Activated B cell treated with CpG ODN at 0.5 μM for 24 hours (primary cell): ENCODE data around the gene CLTC. TPM values are rescaled to one million over a fixed set of nuclear protein-coding genes. Genes with fewer than 3 reads are reported as not detected.

ENCODE experiments used
- ATAC-seq: fragments of 200-7000 bp; cut with Tn5 transposase; one replicate; pipeline ENCODE4 v1.10.0; 2021; ENCODE audit warnings: low read depth, mild to moderate bottlenecking, moderate library complexity
- CTCF ChIA-PET: fragments of 350-600 bp; sonication (Branson Sonifier 250); formaldehyde crosslinking; loops from one replicate; lab custom pipeline; 2021; ENCODE audit warnings: antibody characterized with exemption; lab: Charles Lee
- POLR2A ChIA-PET: fragments of 350-600 bp; sonication (Branson Sonifier 250); formaldehyde crosslinking; loops from one replicate; lab custom pipeline; 2021; ENCODE audit warnings: antibody characterized with exemption; lab: Charles Lee
- DNase-seq: peaks from one replicate; pipeline ENCODE4 v3.0.0; 2022
- H3K27ac Mint-ChIP-seq: one replicate; pipeline ENCODE4 v1.8.0; 2020; ENCODE audit warnings: mixed read lengths
- H3K27me3 Mint-ChIP-seq: one replicate; pipeline ENCODE4 v1.8.0; 2021; ENCODE audit warnings: mixed read lengths
- H3K36me3 Mint-ChIP-seq: one replicate; pipeline ENCODE4 v1.8.0; 2021; ENCODE audit warnings: low read depth, mixed read lengths
- H3K4me1 Mint-ChIP-seq: one replicate; pipeline ENCODE4 v1.8.0; 2021; ENCODE audit warnings: mixed read lengths
- H3K4me3 Mint-ChIP-seq: one replicate; pipeline ENCODE4 v1.8.0; 2020; ENCODE audit warnings: mild to moderate bottlenecking, mixed read lengths
- H3K9me3 Mint-ChIP-seq: one replicate; pipeline ENCODE4 v1.8.0; 2020; ENCODE audit warnings: mixed read lengths
- CTCF ChIP-seq: fragments of 200-600 bp; IDR thresholded peaks from one replicate; pipeline ENCODE4 v1.8.0; 2022; ENCODE audit warnings: antibody characterized with exemption, mild to moderate bottlenecking
- intact Hi-C: fragments of 100-400 bp; cut with micrococcal nuclease; formaldehyde crosslinking; loops from one replicate; pipeline ENCODE4 v1.15.1; 2024
- total RNA-seq: library from RNA; stranded (reverse); gene quantifications from 2 replicates; pipeline ENCODE4 v1.2.3, GENCODE V29; 2022

CLTC gene
- total RNA-seq, 1 donor from 2014 or later, result 189 TPM

- Mint-ChIP-seq H3K27me3 (no peaks in the 10 kb centered on the region), H3K27ac (peak overlapping the region; percentile 77), H3K9me3 (no peaks in the 10 kb centered on the region), H3K4me3 (peak overlapping the region; percentile 38), H3K36me3 (peaks cover 24% of the 10 kb centered on the region), H3K4me1 (peaks cover 75% of the 10 kb centered on the region)
- intact Hi-C loops, result no loop called here
- CTCF ChIA-PET, result no interaction called here
- POLR2A ChIA-PET, result interaction anchor here (0.5 to 3.0 kb wide), 4 partner anchors 9 to 511 kb away, joined by 3 to 19 read pairs (median 5); partner anchors contain the start of gene CLTC
- DNase-seq, result no peak
- TF ChIP-seq CTCF, result no peak
- peak; percentile 75 for ATAC-seq
Measured at GRCh38 chr17:59627770-59628171, 8.1 kb downstream of the CLTC start.

- Mint-ChIP-seq H3K4me1 (peaks cover 76% of the 10 kb centered on the region), H3K36me3 (peaks cover 26% of the 10 kb centered on the region), H3K9me3 (no peaks in the 10 kb centered on the region), H3K27ac (peak overlapping the region; percentile 77), H3K4me3 (no peak overlapping the region), H3K27me3 (no peaks in the 10 kb centered on the region)
- POLR2A ChIA-PET, result interaction anchor here (3.0 kb wide), 1 partner anchor 10 kb away, joined by 19 read pairs; the partner anchor contains the start of gene CLTC
- DNase-seq (no peak), ATAC-seq (no peak)
- intact Hi-C loops, result no loop called here
- no peak for TF ChIP-seq CTCF
- CTCF ChIA-PET, result no interaction called here
Measured at GRCh38 chr17:59629174-59629573, 9.5 kb downstream of the CLTC start.

- CTCF ChIA-PET, result no interaction called here
- no peaks in the 10 kb centered on the region for H3K9me3 Mint-ChIP-seq
- intact Hi-C loops, result no loop called here
- H3K27me3 Mint-ChIP-seq, result no peaks in the 10 kb centered on the region
- ATAC-seq (no peak), DNase-seq (no peak)
- H3K4me3 Mint-ChIP-seq, result no peak overlapping the region
- POLR2A ChIA-PET, result no interaction called here
- peaks cover 79% of the 10 kb centered on the region for H3K4me1 Mint-ChIP-seq
- H3K27ac Mint-ChIP-seq, result no peak overlapping the region
- peaks cover 24% of the 10 kb centered on the region for H3K36me3 Mint-ChIP-seq
- TF ChIP-seq CTCF, result no peak
Measured at GRCh38 chr17:59631276-59631675, 11.6 kb downstream of the CLTC start.

GRCh38 chr17:59632398-59632797 is 12.7 kb downstream of the CLTC start:
- Mint-ChIP-seq H3K9me3 (no peaks in the 10 kb centered on the region), H3K36me3 (peaks cover 25% of the 10 kb centered on the region), H3K27me3 (no peaks in the 10 kb centered on the region), H3K4me1 (peaks cover 71% of the 10 kb centered on the region), H3K4me3 (no peak overlapping the region), H3K27ac (no peak overlapping the region)
- intact Hi-C loops, result no loop called here
- TF ChIP-seq CTCF, result no peak
- ChIA-PET CTCF (no interaction called here), POLR2A (interaction anchor here (0.6 kb wide), 1 partner anchor 984 kb away, joined by 3 read pairs; no protein-coding TSS in a partner anchor)
- ATAC-seq (no peak), DNase-seq (no peak)

- intact Hi-C loops, result no loop called here
- no peaks in the 10 kb centered on the region for H3K9me3 Mint-ChIP-seq
- peaks cover 21% of the 10 kb centered on the region for H3K36me3 Mint-ChIP-seq
- ATAC-seq (no peak), DNase-seq (no peak)
- H3K4me3 Mint-ChIP-seq, result no peak overlapping the region
- TF ChIP-seq CTCF, result no peak
- no peak overlapping the region for H3K27ac Mint-ChIP-seq
- ChIA-PET CTCF (no interaction called here), POLR2A (interaction anchor here (0.6 kb wide), 1 partner anchor 452 kb away, joined by 5 read pairs; no protein-coding TSS in a partner anchor)
- peaks cover 69% of the 10 kb centered on the region for H3K4me1 Mint-ChIP-seq
- no peaks in the 10 kb centered on the region for H3K27me3 Mint-ChIP-seq
Measured at GRCh38 chr17:59633658-59634359, 14.1 kb downstream of the CLTC start.
